Activated gamma-delta T cell (primary cell): ENCODE results near the gene FAM174B.

Experiments
- DNase-seq: peaks from one replicate; lab custom pipeline; 2025; lab: John Stamatoyannopoulos, UW

Gene FAM174B

DNA sequence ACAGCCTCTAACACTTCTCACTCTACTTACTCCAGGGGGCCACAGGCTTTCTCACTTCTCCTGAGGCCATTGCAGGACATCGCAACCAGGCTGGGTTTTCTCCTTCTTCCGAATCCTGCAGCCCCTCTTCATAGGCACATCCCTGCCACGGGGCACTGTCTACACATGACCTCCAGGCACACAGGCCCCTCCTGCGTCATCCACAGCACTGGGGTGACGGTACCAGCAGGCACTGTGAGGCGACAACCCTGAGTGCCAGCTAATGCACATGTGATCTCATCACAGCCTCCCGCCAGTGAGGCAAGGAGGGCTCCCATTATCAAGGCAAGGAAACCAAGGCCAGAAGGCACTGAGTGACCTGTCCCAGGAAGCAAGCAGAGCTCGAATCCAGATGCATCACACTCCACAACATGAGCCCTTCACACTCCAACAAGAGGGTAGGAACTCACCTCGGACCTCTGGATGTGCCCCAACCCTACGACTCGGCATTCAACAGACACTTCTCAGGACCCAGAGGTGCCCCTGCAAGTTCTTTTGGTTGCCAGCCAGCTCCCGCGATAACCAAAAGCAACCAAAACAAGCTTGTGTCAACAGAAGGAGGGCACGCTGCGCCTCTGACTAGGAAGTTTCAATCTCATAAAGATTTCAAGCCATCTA, 16.7 kb downstream of the FAM174B start:
- no peak for DNase-seq

DNA sequence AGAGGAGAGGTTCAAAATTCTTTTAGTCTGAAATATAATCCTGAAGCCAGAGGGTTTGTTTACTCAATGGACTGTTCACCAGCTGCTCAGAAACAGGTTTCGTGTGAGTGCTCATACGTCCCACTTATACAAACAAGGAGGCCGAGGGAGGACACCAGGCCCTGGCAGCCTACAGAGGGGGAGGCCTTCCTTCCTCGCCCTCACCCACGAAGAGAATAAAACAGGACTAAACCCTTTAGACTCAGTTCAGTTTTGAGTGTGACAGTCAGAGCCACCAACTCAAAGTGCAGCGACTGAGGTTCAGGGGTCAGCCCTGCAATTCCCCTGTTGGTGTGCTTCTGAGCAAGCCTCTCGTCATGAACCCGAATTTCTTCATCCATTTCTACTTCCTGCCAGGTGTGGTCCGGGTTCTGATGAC, 17.3 kb downstream of the FAM174B start:
- no peak for DNase-seq

DNA sequence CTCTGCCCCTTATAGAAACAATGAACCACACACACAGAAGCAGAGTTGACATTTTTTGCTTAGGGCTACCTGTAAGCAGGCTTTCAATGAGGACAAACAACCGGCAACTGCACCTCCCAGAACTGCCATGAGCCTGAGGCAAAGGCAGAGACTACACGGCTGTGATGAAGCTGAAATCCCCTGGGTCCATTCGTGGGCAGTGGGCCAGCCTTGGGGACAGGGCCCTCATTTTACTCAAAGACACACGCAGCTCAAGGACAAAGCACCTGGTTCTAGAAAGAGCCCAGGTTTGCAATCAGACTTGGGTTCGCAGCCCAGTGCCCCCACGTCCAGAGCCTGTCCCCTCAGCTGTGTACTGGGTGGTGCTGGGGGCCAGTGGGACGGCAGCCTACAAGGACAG, 17.9 kb downstream of the FAM174B start:
- no peak for DNase-seq

DNA sequence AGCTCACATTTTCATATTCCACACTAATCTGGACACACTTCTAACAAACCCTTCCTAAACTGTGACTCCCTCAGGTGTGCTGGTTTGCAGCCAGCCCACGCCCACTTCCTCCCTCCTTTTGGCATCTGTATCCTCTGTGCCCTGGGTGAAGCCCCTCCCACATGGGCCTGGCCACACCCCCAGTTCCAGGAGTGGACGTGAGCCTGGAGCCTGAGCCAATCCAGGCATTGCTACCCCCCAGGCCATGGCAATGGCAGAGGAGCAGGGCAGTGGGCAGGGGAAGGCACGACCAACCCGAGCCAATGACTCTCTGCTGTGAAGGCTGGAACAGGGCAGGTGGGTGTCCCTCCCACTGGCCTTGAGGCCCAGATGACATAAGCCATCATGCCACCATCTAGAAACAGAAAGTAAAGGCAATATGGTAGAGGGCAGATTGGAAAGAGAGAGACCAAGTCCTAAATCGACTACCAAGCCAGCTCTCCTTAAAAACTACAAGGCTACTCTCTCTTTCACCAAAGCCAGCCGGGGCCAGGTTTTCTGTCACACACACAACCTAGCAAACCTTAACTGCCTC, 18.6 kb downstream of the FAM174B start:
- no peak for DNase-seq

DNA sequence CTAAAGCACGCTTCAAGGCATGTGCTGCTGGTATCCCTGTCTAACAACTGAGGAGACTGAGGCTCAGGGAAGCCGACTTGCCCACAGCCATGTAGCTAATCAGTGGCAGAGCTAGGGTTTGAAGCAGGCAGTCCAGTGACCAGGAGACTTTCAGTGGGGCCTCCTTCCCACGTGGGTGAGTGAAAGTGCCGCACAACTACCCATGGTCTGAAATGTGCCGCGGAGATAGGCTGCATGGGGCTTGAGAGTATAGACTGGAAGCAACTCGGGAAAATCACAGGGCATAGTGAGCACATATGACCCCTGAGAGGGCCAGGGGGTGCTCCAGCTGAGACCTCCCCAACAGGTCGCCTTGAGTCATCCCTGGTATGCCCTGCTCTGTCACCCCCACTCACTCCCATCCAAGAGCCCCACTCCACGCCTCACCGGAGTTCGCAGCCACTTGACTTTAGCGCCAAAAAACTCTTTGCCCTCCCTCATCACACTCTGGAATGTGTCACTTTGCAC, 19.1 kb downstream of the FAM174B start:
- DNase-seq, result no peak

DNA sequence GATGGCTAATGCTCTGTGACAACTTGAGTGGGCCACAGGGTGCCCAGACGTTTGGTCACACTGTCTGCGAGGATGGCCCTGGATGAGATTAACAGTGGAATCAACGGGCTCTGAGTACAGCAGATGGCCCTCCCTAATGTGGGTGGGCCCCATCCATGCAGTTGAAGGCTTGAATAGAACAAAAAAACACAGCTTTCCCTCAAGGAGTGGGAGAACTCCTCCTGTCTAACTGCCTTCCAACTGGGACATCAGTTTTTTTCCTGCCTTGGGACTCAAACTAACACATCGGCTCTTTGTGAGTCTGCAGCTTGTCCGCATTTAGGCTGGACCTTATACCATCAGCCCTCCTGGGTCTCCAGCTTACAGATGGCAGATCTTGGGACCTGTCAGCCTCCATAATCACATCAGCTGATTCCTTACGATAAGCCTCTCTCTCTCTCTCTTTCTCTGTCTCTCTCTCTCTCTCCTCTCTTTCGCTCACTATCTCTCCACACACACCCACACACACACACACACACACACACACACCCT, 20.8 kb downstream of the FAM174B start:
- no peak for DNase-seq

DNA sequence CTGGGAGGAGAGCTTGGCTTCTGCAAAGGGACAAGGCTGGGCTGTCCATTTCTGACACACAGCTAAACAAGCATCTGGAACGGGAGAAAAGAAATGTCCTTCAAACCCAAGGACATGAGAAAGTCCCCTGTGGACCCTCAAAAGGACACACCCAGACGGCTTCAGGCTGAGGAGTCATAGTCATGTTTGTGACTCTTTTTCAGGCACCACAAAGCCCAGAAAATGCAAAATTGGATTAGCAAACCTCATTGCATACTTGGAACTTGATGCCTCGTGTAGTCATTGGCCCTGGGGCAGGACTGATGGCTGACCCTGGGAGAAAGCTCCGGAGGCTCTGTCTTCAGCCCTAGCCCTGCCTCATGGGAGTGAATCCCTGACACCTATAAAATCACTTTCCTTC, 21.5 kb downstream of the FAM174B start:
- no peak for DNase-seq

DNA sequence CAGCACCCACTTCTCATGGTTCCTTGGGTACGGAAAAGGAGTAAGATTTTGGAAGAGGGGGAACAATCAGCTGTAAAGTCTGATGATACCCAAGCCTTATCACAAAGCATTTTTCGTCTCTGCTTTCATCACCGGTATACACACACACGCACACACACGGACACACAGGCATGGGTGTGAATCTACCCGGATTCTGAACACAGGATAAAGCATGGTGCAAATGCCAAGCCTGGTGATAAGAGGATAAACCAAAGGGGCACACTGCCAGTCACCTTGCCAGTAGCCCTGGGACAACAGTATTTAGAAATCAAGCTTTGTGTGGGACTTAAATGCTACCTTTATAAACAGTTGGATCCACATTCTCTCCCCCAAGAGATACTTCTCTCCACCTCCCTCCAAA, 22.2 kb downstream of the FAM174B start:
- no peak for DNase-seq

DNA sequence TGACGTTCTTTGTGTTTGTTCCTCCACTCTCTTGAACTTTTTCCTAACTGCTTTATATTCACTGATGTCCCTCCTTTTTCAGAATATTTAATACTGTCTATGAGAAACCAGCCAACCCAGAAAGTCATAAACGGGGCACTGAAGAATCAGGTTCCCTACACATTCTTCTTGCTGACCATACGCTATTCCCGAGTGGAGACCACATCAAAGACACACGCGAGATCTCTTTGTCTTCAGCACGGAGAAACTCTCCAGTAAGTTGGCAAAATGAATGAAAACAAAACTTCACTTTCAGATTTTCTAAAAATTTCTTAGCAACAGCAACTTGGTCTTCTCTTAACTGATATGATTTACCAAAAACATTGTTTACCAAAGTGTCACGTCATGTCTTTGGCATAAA, 22.6 kb downstream of the FAM174B start:
- no peak for DNase-seq

DNA sequence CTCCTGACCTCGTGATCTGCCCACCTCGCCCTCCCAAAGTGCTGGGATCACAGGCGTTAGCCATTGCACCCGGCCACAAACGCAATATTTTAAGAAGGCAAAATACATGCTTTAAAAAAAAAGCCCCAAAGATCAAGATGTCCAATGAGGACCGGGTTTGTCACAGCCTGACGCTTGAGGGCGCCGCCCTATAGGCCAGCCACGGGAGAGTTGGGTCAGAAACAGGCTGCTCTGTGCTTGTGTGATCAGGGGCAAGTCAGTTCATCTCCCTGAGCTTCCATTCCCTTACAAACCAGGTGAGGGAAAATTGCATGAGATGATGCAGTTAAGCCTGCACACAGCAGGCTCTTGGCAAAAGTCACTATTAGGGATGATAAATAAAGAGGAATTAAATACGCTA, 23.9 kb downstream of the FAM174B start:
- DNase-seq, result no peak

DNA sequence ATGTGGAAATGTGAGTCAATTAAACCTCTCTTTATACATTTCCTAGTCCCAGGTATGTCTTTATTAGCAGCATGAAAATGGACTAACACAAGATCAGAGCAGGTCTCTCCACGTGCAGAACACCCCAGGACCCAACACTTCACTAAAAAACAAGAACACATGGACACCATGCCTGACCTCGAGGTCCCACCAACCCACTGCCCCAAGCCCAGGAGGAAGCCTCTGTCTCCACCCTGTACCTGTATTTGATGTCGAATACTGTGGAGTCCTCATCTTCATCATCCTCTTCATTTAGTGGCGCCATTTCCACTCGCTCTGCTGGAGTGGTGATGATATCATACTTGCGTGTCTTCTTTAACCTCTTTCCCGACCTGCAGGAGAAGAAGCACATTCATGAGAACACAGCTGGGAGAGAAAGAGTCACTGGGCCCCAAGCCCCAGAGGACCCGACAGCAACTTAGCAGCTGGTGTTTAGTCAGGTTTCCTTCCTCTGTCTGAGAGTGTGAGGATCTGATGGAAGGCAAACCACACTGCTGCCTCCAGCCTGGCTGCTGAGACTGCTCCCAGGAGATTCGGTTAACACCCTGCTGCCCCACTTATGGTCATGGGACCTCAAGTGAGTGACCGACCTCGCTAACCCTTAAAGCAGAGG, 25.5 kb downstream of the FAM174B start:
- no peak for DNase-seq

DNA sequence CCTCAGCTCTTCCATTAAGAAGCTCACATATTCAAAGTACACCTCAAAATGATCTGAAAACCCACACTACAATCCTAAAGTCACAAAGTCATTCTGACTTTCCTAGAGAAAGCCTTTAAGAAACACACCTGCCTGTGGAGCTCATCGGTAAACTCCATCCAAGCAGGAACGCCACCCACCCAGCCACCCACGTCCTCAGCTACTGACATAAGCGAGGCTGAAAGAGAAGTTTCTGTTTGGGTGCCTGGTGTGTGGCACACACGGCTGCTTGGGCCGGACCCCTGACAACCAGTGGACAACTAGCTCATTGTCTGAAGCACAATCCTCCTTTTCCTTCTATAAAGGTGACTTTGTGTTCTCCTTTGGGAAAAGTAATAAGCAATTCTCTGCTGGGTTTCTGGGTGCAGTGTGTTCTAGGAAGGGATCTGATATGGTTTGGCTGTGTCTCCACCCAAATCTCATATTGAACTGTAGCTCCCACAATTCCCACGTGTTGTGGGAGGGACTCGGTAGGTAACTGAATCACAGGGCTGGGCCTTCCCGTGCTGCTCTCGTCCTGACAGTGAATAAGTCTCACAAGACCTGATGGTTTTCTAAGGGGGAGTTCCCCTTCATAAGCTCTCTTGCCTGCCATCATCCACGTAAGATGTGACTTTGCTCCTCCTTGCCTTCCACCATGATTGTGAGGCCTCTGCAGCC, 26.1 kb downstream of the FAM174B start:
- no peak for DNase-seq

DNA sequence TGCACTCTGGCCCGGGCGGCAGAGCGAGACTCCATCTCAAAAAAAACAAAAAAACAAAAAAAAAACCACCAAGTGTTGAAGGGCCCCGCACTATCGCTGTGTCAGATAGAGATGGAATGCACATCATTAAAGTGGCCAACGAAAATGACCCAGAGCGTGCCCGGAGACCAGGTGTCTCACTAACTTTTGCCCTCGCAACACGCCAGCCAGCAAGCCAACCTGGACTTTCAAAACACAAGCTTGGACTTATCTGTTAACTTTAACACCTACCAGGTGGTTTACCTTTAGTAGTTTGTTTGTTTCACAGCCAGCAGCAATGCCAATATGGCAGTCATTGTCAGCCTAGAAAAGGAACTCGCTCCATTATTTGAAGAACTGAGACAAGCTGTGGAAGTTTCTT, 28.6 kb downstream of the FAM174B start:
- DNase-seq, result no peak

DNA sequence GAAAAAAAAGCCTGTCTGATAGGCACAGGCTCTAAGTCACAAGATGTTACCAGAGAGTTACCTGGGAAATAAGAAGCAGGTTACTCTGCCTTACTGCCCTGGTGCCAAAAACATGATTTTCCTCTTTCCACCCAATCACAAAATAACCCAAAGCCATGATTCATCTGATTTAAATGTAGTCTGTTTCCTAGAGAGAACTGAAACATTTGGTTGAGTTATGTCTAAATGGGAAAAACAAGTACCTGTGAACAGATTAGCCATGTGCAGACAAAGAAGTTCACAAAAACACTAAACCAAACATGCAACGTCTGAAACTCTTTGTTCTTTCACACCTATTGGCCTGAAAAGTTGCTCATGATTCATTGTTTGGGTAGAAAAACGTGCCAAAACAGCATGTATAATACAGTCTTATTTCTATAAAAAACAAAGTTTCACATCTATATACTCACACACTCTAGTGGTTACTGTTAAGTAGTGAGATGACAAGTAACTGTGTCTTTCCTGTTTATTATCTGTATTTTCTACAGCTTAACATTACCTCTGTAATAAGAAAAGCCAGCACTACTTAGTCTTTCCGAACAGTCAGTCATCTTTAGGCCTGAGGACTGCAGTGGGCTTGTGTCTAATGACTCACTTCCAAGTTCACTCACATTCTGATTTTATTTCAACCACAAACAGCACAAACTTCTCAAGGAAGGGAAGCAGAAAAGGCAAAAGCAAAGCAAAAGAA, 30.2 kb downstream of the FAM174B start:
- DNase-seq, result no peak

DNA sequence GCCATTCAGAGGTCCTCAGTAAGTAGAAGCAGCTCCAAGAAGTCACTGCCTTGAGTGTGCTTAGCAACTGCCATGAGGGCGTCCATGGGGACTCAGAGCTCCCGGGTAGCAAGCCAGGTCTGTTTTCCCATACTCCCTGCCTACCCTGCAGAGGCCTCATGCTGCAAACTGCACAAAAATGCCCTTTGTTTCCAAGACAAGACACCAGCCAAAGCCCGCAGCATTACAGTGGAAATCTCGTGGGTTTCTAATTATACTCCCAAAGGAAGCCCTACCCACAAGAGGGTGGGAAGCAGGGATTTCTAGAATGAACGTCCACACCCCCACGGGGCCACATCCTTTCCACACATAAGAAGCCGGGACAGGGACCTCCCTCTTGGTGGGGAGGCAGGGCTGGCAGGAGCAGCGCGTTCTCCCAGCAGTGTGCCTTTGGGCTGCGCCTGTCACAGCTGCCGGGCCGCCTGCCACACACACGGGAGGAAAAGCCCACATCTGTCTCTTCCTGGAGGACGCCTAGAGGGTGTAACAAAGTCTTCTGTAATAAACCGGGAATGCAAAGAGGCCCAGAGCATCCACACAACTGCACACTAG, 31.1 kb downstream of the FAM174B start:
- DNase-seq, result no peak

DNA sequence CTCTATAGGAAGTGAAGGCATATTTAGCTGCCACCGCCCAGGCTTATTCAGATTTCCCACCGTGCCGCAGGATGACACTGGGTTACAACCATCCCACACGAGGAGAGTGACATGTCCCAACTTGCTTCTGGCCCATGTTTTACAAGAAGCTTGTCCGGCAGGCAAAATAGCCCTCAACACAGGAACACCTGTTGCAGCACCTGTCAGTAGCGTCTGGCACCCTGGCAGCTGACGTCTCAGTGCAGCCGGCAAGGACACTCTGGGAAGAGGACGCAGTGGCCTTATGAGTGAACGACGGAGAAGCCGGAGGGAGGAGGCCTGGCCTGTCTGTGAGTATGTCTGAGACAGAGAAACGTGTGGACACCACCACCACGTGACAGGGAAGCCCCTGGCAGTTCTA, 32.1 kb downstream of the FAM174B start:
- no peak for DNase-seq

DNA sequence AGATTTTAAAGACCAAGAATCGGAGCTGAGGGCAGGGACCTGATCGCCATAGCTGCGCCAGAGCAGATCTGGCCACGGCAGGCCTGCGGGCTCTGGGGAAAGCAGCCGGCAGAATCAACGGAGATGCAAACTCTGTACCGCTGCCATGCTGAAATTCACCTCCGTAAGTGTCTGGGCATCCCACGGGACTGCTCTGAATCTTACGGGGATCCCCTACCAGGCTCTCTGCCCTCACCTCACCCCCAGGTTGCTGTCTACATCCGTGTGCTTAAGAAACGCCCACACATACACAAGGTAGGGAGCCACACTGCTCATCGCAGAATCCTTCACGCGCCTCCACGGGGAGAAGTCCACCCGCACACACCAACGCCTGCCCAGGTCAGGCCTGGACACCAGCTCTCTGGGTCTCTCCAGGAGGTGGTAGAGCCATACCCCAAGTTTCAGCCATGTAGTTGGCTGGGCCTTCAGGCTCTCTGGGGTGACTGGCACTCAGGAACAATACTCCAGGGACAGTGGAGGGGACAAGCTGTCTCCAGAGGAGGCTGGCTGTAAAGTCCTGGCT, 33.5 kb downstream of the FAM174B start:
- no peak for DNase-seq

DNA sequence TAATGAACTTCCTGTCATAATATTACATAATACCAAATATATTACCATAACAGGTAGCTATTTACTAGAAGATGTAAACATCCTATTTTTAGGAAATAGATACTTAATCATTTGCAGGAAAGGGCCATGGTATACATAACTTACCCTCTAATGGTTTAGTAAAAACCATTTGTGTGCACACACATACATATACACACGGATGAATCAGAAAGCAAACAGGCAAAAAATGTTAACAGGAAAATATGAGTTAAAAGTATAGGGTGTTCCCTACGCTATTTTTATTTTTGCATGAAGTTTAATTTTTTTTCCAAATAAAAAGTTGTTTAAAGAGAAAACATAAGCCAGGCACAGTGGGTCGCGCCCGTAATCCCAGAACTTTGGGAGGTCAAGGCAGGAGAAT, 34.6 kb downstream of the FAM174B start:
- DNase-seq, result no peak

DNA sequence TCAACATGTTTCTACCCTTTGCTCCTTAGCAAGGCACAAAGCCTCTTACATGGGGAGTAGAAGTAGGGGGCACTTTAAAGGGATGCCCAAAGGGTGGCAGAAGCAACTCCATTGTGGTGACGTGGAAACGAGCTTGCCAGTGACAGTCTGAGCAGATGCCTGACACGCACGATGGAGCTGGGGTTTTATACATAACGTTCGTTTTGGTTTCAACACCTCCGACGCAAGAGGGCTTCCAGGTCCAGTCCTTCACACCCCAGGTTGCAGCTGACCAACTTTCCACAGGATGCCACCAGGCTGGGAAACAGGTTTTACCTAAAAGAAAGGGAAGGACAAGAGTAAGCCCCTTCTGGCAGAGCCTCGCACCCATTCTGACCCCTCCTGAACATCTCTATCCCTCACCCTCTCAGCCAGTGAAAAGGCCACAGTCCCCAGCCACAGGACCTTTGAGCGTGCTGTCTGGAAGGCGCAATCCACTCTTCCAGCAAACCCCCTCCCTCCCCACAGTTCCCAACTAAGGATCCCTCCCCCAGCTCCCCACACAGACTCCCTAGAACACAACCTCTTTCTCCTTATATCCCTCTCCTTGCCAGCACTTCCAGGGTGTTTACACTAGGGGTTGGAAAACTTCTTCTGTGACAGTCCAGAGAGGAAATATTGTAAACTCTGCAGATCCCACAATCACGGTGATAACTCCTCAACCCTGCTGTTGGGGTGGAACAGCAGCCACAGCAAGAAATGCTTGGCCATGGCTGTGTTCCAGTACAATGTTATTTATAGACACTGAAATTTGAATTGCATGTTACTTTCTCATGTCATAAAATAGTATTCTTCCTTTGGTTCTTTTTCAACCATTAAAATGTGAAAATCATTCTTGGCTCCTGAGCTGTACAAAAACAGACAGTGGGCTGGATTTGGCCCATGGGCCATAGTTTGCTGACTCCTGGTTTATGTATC, 36.2 kb downstream of the FAM174B start:
- no peak for DNase-seq
